ENCODE data around the gene AKR7A2.

The AKR7A2 gene

GRCh38 chr1:19342894-19343616, 31.1 kb upstream of the AKR7A2 start:
- no peak for DNase-seq

GRCh38 chr1:19342062-19342750, 30.3 kb upstream of the AKR7A2 start:
- DNase-seq, result no peak

GRCh38 chr1:19341201-19342061, 29.5 kb upstream of the AKR7A2 start:
- peak in 1 of 2 experiments; percentile 20 for DNase-seq

GRCh38 chr1:19340387-19340937, 28.5 kb upstream of the AKR7A2 start:
- DNase-seq, result no peak

- DNase-seq, result no peak
Observed at GRCh38 chr1:19339214-19339861, 27.4 kb upstream of the AKR7A2 start.

- no peak for DNase-seq
Observed at GRCh38 chr1:19338323-19338762, 26.4 kb upstream of the AKR7A2 start.

GRCh38 chr1:19337289-19337688, 25.3 kb upstream of the AKR7A2 start:
- DNase-seq, result no peak

GRCh38 chr1:19336543-19336942, 24.6 kb upstream of the AKR7A2 start:
- no peak for DNase-seq

GRCh38 chr1:19333587-19334354, 21.8 kb upstream of the AKR7A2 start:
- no peak for DNase-seq

- DNase-seq, result no peak
Observed at GRCh38 chr1:19332832-19333231, 20.9 kb upstream of the AKR7A2 start.

- no peak for DNase-seq
Observed at GRCh38 chr1:19331262-19331878, 19.4 kb upstream of the AKR7A2 start.

GRCh38 chr1:19330449-19331135, 18.6 kb upstream of the AKR7A2 start:
- no peak for DNase-seq

GRCh38 chr1:19329611-19330010, 17.7 kb upstream of the AKR7A2 start:
- DNase-seq, result no peak

GRCh38 chr1:19329188-19329587, 17.2 kb upstream of the AKR7A2 start:
- no peak for DNase-seq

- DNase-seq, result no peak
Observed at GRCh38 chr1:19328486-19328885, 16.5 kb upstream of the AKR7A2 start.

- DNase-seq, result no peak
Observed at GRCh38 chr1:19327736-19328135, 15.8 kb upstream of the AKR7A2 start.

GRCh38 chr1:19327301-19327700, 15.4 kb upstream of the AKR7A2 start:
- no peak for DNase-seq

- DNase-seq, result no peak
Observed at GRCh38 chr1:19326748-19327065, 14.8 kb upstream of the AKR7A2 start.

- no peak for DNase-seq
Observed at GRCh38 chr1:19325958-19326747, 14.2 kb upstream of the AKR7A2 start.

GRCh38 chr1:19325368-19325957, 13.5 kb upstream of the AKR7A2 start:
- no peak for DNase-seq
